Thoracic aorta (tissue), 2 donors: ENCODE results near the gene LIN9. TPM values are rescaled to one million over a fixed set of nuclear protein-coding genes. Genes with fewer than 3 reads are reported as not detected.
"Not testable (repeated sequence)": the region's sequence is repeated elsewhere in the genome, so short reads cannot be mapped to it uniquely, and the experiment has no call there.

ENCODE experiments used
- ATAC-seq: fragments of 150-250 bp; one replicate; pipeline ENCODE4 v1.8.0; 2017; ENCODE audit warnings: low read depth; ENCODE audit not compliant: insufficient number of reproducible peaks, low FRiP score
- DNase-seq: peaks from one replicate; pipeline ENCODE4 v3.0.0-alpha.2; 2020; ENCODE audit warnings: low spot score
- H3K27ac ChIP-seq, 2 donors: fragments of 200-600 bp; sonication (generic); 1 replicate in 1 of 2; 2 replicates in 1 of 2; pipeline ENCODE4 v1.5.1; 2016; ENCODE audit warnings: mild to moderate bottlenecking in 2 of 2, moderate library complexity in 2 of 2
- H3K27me3 ChIP-seq: fragments of 200-600 bp; sonication (generic); replicated peaks from 2 replicates; pipeline ENCODE4 v1.6.0; 2016; ENCODE audit warnings: mild to moderate bottlenecking; ENCODE audit not compliant: insufficient read depth
- H3K36me3 ChIP-seq: fragments of 200-600 bp; sonication (generic); one replicate; pipeline ENCODE4 v1.5.1; 2016
- H3K4me1 ChIP-seq, 2 donors: fragments of 200-600 bp; sonication (generic); 1 replicate in 1 of 2; 2 replicates in 1 of 2; pipeline versions ENCODE4 v1.5.1 to v1.6.0; 2016; ENCODE audit warnings: low read depth in 2 of 2, mild to moderate bottlenecking in 1 of 2; ENCODE audit not compliant: control insufficient read depth in 1 of 2
- H3K4me3 ChIP-seq: fragments of 200-600 bp; sonication (generic); 2 replicates; pipeline ENCODE4 v1.5.1; 2016; ENCODE audit warnings: mild to moderate bottlenecking
- H3K9me3 ChIP-seq: fragments of 200-600 bp; sonication (generic); 2 replicates; pipeline ENCODE4 v1.5.1; 2016
- total RNA-seq, 2 donors: library from RNA; depleted of rRNA; stranded (reverse); fragments of >200 nt; gene quantifications; one replicate each; pipeline versions ENCODE4 v1.1.0 to v1.2.3, GENCODE V29; 2016
- TF ChIP-seq, protein P1 (sequence below): fragments of 200-600 bp; sonication (generic); IDR thresholded peaks from one replicate; pipeline ENCODE4 v1.5.1; 2019; ENCODE audit warnings: antibody characterized with exemption

The LIN9 gene
- total RNA-seq, 2 donors from 2014 or later, result 1.3 to 1.6 TPM

DNA sequence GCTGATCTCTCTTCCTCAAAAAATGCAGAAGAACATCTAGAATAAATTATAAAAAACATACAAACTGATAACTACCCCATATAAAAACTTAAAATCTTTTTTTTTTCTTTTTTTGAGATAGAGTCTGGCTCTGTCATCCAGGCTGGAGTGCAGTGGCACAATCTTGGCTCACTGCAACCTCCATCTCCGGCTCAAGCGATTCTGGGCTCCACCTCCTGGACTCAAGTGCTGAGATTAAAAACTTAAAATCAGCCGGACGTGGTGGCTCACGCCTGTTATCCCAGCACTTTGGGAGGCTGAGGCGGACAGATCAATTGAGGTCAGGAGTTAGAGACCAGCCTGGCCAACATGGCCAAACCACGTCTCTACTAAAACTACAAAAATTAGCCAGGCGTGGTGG is 31.1 kb downstream of the LIN9 start:
- H3K27me3 ChIP-seq, result no peaks in the 10 kb centered on the region
- ATAC-seq (no peak), DNase-seq (no peak)
- H3K9me3 ChIP-seq, result no peaks in the 10 kb centered on the region
- no peak overlapping the region for H3K4me3 ChIP-seq
- peaks cover 4 to 15% of the 10 kb centered on the region in 2 donors for H3K4me1 ChIP-seq
- TF ChIP-seq, protein P1, sequence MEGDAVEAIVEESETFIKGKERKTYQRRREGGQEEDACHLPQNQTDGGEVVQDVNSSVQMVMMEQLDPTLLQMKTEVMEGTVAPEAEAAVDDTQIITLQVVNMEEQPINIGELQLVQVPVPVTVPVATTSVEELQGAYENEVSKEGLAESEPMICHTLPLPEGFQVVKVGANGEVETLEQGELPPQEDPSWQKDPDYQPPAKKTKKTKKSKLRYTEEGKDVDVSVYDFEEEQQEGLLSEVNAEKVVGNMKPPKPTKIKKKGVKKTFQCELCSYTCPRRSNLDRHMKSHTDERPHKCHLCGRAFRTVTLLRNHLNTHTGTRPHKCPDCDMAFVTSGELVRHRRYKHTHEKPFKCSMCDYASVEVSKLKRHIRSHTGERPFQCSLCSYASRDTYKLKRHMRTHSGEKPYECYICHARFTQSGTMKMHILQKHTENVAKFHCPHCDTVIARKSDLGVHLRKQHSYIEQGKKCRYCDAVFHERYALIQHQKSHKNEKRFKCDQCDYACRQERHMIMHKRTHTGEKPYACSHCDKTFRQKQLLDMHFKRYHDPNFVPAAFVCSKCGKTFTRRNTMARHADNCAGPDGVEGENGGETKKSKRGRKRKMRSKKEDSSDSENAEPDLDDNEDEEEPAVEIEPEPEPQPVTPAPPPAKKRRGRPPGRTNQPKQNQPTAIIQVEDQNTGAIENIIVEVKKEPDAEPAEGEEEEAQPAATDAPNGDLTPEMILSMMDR, result no peak
- no peak overlapping the region for H3K27ac ChIP-seq
- no peaks in the 10 kb centered on the region for H3K36me3 ChIP-seq

DNA sequence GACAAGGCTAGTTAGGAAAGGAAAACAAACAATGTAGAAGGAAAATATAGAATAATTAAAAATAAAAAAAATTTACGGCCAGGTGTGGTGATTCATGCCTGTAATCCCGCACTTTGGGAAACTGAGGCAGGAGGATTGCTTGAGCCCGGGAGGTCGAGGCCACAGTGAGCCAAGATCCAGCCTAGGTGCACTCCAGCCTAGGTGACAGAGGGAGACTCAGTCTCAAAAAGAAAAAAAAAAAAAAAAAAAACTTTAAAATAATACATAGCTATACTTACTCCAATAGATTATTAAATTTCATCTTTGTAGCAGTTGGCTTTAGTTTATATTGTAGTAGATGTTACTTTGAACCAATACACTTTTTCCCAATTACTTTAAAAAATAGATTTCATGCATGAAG is 32.0 kb downstream of the LIN9 start:
- DNase-seq (no peak), ATAC-seq (no peak)

DNA sequence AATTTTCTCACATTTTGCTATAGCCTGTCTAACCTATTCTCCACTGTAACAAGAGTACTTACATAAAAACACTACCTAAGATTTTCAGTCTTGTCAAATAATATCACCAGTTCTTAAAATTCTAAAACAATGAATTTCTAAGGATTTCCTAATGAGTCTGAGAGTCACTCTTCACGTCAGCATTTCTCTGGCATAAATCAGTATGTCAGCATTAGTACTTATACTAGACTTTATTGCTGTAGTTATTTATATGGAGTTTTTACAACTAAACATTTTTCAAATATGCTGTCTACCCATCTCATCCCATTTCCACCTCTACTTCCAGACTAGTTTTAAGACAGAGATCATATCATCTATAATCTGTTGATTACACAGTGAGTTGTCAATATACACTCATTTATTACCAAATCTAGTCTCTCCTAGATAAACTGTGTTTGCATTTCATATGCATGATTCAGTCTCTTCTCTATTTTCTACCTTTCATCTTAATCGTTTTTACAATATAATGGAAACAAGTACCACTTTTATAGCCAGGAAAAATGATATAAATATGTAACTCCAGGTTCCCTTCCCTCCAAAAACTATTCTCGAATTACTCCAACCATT is 32.8 kb downstream of the LIN9 start:
- TF ChIP-seq, protein P1, result no peak
- H3K9me3 ChIP-seq, result no peaks in the 10 kb centered on the region
- DNase-seq (no peak), ATAC-seq (no peak)
- no peak overlapping the region for H3K4me3 ChIP-seq
- H3K27ac ChIP-seq, result no peak overlapping the region
- H3K27me3 ChIP-seq, result no peaks in the 10 kb centered on the region
- peaks cover 4 to 31% of the 10 kb centered on the region in 2 donors for H3K4me1 ChIP-seq
- no peaks in the 10 kb centered on the region for H3K36me3 ChIP-seq

More for the DNA sequence above, 32.0 kb downstream of the LIN9 start:
- no peaks in the 10 kb centered on the region for H3K27me3 ChIP-seq
- H3K4me1 ChIP-seq, result peaks cover 4 to 25% of the 10 kb centered on the region in 2 donors
- no peak overlapping the region for H3K27ac ChIP-seq
- TF ChIP-seq, protein P1, result no peak
- H3K36me3 ChIP-seq, result no peaks in the 10 kb centered on the region
- no peaks in the 10 kb centered on the region for H3K9me3 ChIP-seq
- no peak overlapping the region for H3K4me3 ChIP-seq

DNA sequence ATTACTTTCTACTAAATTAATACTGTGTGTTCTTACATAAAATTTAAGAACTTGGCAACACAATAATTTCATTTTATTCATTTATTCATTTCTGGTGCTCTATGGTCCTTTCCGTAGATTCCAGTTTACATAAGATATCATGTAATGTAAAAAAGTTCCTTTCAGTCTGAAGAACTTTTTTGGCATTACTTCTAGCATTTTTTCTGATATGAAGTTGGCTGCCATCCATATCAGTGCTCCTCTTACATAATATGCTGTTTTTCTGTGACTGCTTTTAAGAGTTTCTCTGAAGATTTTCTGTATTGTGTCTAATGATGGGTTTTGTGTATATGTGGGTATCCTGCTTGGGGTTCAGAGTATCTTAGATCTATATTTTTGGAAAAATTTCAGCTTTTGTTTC is 34.8 kb downstream of the LIN9 start:
- TF ChIP-seq, protein P1, result no peak
- no peak for DNase-seq
- Histone ChIP-seq H3K27me3 (no peaks in the 10 kb centered on the region), H3K36me3 (no peaks in the 10 kb centered on the region), H3K9me3 (no peaks in the 10 kb centered on the region), H3K27ac (peak overlapping the region in 1 of 2 donors; percentile 72), H3K4me1 (peaks cover 4 to 31% of the 10 kb centered on the region in 2 donors), H3K4me3 (no peak overlapping the region)
- no peak for ATAC-seq

DNA sequence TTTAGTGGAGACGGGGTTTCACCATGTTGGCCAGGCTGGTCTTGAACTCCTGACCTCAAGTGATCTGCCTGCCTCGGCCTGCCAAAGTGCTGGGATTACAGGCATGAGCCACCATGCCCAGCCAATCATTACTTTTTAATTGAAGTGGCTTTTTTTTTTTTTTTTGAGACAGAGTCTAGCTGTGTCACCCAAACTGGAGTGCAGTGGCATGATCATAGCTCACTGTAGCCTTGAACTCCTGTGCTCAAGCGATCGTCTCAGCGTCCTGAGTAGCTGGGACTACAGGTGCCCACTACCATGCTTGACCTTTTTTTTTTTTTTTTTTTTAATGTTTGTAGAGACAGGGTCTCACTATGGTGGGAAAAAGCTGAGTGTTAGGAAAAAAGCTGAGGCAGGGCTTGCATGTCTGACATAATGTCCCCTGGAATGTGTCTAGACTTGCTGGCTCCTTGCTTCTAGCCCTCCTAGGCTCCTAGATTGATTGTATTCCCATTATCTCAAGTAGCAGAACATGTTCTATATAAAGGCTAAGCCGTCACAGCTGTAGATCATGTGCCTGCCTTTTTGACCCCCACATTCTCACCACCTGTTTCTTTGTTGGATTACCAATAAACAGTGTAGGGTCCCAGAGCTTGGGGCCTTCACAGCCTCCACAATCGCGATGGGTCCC is 36.6 kb downstream of the LIN9 start:
- Histone ChIP-seq H3K4me1 (peaks cover 11 to 31% of the 10 kb centered on the region in 2 donors), H3K27ac (peak overlapping the region; percentile 72 to 73)
- ATAC-seq, result peak; percentile 56
- not testable (repeated sequence) for DNase-seq, H3K36me3 ChIP-seq, H3K4me3 ChIP-seq, H3K9me3 ChIP-seq, H3K27me3 ChIP-seq
